ENCODE results near the gene GRM7.

GRM7 gene

GRCh38 chr3:7249493-7250076 lies 388.7 kb downstream of the GRM7 start:
- DNase-seq, result no peak

GRCh38 chr3:7254251-7254650 lies 393.3 kb downstream of the GRM7 start:
- no peak for DNase-seq

- DNase-seq, result no peak
Observed at GRCh38 chr3:7260975-7261374, 400.1 kb downstream of the GRM7 start.

- no peak for DNase-seq
Observed at GRCh38 chr3:7263347-7264195, 402.7 kb downstream of the GRM7 start.

- no peak for DNase-seq
Observed at GRCh38 chr3:7264196-7264526, 403.2 kb downstream of the GRM7 start.

- no peak for DNase-seq
Observed at GRCh38 chr3:7265736-7266135, 404.8 kb downstream of the GRM7 start.

- DNase-seq, result no peak
Observed at GRCh38 chr3:7266551-7266950, 405.6 kb downstream of the GRM7 start.

- no peak for DNase-seq
Observed at GRCh38 chr3:7270731-7271130, 409.8 kb downstream of the GRM7 start.

GRCh38 chr3:7271631-7272030 lies 410.7 kb downstream of the GRM7 start:
- DNase-seq, result no peak

- DNase-seq, result no peak
Observed at GRCh38 chr3:7272203-7272602, 411.3 kb downstream of the GRM7 start.

- no peak for DNase-seq
Observed at GRCh38 chr3:7275396-7275795, 414.5 kb downstream of the GRM7 start.

- peak; percentile 60 for DNase-seq
Observed at GRCh38 chr3:7280318-7280717, 419.4 kb downstream of the GRM7 start.

GRCh38 chr3:7282988-7283387 lies 422.1 kb downstream of the GRM7 start:
- no peak for DNase-seq

GRCh38 chr3:7285505-7285904 lies 424.6 kb downstream of the GRM7 start:
- peak; percentile 56 for DNase-seq

- no peak for DNase-seq
Observed at GRCh38 chr3:7288133-7288532, 427.2 kb downstream of the GRM7 start.

GRCh38 chr3:7289121-7289520 lies 428.2 kb downstream of the GRM7 start:
- DNase-seq, result no peak

- no peak for DNase-seq
Observed at GRCh38 chr3:7290077-7290825, 429.3 kb downstream of the GRM7 start.

GRCh38 chr3:7292362-7292761 lies 431.4 kb downstream of the GRM7 start:
- no peak for DNase-seq

GRCh38 chr3:7293286-7293685 lies 432.4 kb downstream of the GRM7 start:
- DNase-seq, result no peak

GRCh38 chr3:7305561-7305960 lies 444.6 kb downstream of the GRM7 start:
- no peak for DNase-seq

GRCh38 chr3:7306901-7307300 lies 446.0 kb downstream of the GRM7 start:
- no peak for DNase-seq

- DNase-seq, result no peak
Observed at GRCh38 chr3:7307410-7307809, 446.5 kb downstream of the GRM7 start.

GRCh38 chr3:7309641-7310102 lies 448.8 kb downstream of the GRM7 start:
- DNase-seq, result no peak

- DNase-seq, result no peak
Observed at GRCh38 chr3:7315037-7315436, 454.1 kb downstream of the GRM7 start.

All from NCI-H69 (cell line).